ENCODE data around the gene YJEFN3. TPM values are rescaled to one million over a fixed set of nuclear protein-coding genes. Genes with fewer than 3 reads are reported as not detected.
A peak's percentile ranks its signal among the peaks of the same experiment; 100 is the strongest.

YJEFN3 gene
- total RNA-seq, 1 experiment from 2014 or later, result 16.6 TPM

DNA sequence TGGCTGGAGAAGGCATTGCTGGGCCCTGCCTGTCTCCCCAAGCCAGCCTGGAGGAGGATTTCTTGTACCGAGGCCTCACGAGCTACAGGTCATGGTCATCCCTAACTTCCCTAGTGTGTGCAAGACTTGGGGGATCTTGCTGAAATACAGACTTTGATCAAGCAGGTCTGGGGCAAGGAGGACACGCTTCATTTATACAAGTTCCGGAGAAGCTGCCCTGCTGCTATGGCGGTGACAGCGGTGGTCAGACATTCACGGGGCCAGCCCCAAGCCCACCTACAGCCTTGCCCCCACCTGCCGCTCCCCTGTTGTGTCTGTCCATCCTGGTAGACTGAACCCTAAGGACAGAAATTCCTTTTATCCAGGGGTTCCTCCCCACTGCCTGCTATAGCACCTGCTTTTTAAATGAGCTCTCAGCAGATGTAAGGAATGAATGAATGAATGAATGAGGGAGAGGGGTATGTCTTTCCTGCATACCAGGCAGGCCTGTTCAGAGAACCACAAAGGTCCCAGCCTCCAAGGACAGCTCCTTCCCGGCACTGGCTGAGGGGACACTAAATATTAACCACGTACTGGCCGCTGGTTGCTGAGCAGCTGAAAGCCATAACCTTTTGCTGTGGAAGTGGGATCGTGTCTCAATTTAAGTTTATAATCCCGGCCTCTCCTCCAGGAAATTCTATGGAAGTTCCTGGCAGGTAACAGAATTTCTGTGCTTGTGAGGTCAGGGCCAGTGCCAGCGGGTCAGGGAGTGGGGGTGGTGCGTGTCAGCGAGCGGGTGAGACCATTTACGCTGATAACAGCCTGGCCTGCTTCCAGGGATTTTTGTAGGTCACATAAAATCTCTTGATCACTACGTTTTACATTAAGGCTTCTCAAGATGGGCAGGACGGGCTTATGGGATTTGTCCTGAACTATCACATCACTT, 40.5 kb upstream of the YJEFN3 start:
- Mint-ChIP-seq H3K27ac (peak overlapping the region; percentile 96 to 99 (median 98)), H3K27me3 (ENCODE audit: low read depth) (no peaks in the 10 kb centered on the region), H3K4me1 (peaks cover 47 to 49% of the 10 kb centered on the region in 2 experiments), H3K36me3 (ENCODE audit: insufficient read depth in 1 of 3, low read depth in 3 of 3) (peaks cover 11 to 33% (median 28%) of the 10 kb centered on the region in 3 experiments; a peak in 6 of 7 replicates), H3K4me3 (peak overlapping the region; percentile 17 to 29; a peak in 2 of 5 replicates), H3K9me3 (no peaks in the 10 kb centered on the region)
- no peak overlapping the region for H3K4ac ChIP-seq (ENCODE audit: low read depth, low read length)
- H4K8ac ChIP-seq (replicated peaks; ENCODE audit: insufficient read length, low read depth, low read length), result no peak overlapping the region
- TF ChIP-seq, protein P1, sequence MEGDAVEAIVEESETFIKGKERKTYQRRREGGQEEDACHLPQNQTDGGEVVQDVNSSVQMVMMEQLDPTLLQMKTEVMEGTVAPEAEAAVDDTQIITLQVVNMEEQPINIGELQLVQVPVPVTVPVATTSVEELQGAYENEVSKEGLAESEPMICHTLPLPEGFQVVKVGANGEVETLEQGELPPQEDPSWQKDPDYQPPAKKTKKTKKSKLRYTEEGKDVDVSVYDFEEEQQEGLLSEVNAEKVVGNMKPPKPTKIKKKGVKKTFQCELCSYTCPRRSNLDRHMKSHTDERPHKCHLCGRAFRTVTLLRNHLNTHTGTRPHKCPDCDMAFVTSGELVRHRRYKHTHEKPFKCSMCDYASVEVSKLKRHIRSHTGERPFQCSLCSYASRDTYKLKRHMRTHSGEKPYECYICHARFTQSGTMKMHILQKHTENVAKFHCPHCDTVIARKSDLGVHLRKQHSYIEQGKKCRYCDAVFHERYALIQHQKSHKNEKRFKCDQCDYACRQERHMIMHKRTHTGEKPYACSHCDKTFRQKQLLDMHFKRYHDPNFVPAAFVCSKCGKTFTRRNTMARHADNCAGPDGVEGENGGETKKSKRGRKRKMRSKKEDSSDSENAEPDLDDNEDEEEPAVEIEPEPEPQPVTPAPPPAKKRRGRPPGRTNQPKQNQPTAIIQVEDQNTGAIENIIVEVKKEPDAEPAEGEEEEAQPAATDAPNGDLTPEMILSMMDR (conservative IDR thresholded peaks at IDR 0.05), result no peak
- H3K18ac ChIP-seq (ENCODE audit: insufficient read length, low read depth, low read length), result peak overlapping the region; percentile 75
- H2BK20ac ChIP-seq (ENCODE audit: low read depth, low read length, poor library complexity, severe bottlenecking), result no peak overlapping the region
- H3K27me3 ChIP-seq (ENCODE audit: insufficient read depth, low read length), result no peaks in the 10 kb centered on the region
- no peaks in the 10 kb centered on the region for H4K20me1 ChIP-seq (ENCODE audit: control insufficient read depth, insufficient read depth, insufficient read length)
- H3K14ac ChIP-seq (ENCODE audit: insufficient read depth, low read length), result peak overlapping the region; percentile 11; the same call in 1 of the 2 replicates
- no peaks in the 10 kb centered on the region for H3K23me2 ChIP-seq (ENCODE audit: insufficient read length, low read depth, low read length, poor library complexity, severe bottlenecking)
- H3K9me3 ChIP-seq (ENCODE audit: control insufficient read depth, low read depth, low read length), result no peaks in the 10 kb centered on the region
- H3K79me2 ChIP-seq (ENCODE audit: insufficient read depth, low read length), result peaks cover 4% of the 10 kb centered on the region; the same call in 1 of the 2 replicates
- no peak overlapping the region for H2BK120ac ChIP-seq (ENCODE audit: low read depth, low read length, poor library complexity, severe bottlenecking)
- H2AK5ac ChIP-seq (ENCODE audit: insufficient read length, low read length), result no peak overlapping the region
- H4K5ac ChIP-seq (ENCODE audit: insufficient read length, low read depth, low read length), result no peak overlapping the region
- H3K79me1 ChIP-seq (ENCODE audit: insufficient read depth, low read depth, low read length, poor library complexity, severe bottlenecking), result no peaks in the 10 kb centered on the region
- H3T11ph ChIP-seq (ENCODE audit: low read length), result no peak overlapping the region
- DNase-seq, result no peak
- no peak overlapping the region for H2BK5ac ChIP-seq (ENCODE audit: insufficient read length, low read length)
- no peak overlapping the region for H2BK12ac ChIP-seq (ENCODE audit: insufficient read length, low read depth, low read length)
- H3K56ac ChIP-seq (ENCODE audit: insufficient read length, low read depth, low read length), result no peak overlapping the region
- peak overlapping the region; percentile 2 for H3K27ac ChIP-seq (ENCODE audit: insufficient read length, low read depth, low read length)
- no peak overlapping the region for H3K23ac ChIP-seq (ENCODE audit: insufficient read length, low read depth, low read length)
- peaks cover 9% of the 10 kb centered on the region; the same call in 1 of the 2 replicates for H3K4me1 ChIP-seq (ENCODE audit: insufficient read depth, low read length)
- no peak overlapping the region for H3K4me2 ChIP-seq (ENCODE audit: insufficient read depth, insufficient read length, low read length)
- WGBS (ENCODE audit: extremely low coverage, insufficient read length, low lambda C conversion rate), result no CpG with 5 or more reads among the region's 20 CpGs
- no peak overlapping the region for H2BK15ac ChIP-seq (ENCODE audit: low read depth, low read length)
- no peak overlapping the region for H2AFZ ChIP-seq (ENCODE audit: low read length)
- no peak overlapping the region for H3K9ac ChIP-seq (ENCODE audit: extremely low read depth, insufficient read length, low read length)
- H4K91ac ChIP-seq (ENCODE audit: insufficient read length, low read depth, low read length), result no peak overlapping the region

Data from H9 (cell line).